Measurements from ENCODE around the gene SEMA4A.
"Not testable (repeated sequence)": the region's sequence is repeated elsewhere in the genome, so short reads cannot be mapped to it uniquely, and the experiment has no call there.

SEMA4A gene

DNA sequence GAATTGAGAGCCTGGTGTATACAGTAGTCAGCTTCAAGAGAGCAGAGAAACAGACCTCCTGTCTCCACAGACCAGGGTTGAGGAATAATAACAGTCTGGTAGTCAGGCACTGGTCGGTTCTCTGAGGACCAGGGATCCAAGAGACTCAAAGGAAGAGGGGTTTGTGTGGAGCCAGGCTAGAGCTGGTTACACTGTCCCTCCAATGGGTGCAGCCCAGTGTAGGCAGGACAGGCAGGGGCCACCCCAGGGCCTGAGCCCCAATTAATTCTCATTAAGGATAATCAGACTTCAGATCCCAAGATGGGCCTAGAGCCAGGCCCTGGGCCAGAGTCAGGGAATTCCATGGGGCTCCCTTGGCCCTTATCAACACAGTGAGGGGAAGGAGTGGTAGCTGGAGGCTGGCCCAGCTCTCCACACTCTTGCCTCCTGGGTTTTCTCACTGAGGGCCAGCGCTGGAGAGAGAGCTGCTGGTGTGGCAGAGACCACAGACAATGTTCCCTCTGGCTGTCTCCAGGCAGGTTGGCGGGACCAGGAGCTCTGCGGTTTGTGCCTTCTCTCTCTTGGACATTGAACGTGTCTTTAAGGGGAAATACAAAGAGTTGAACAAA is 9.1 kb downstream of the SEMA4A start:
- DNase-seq = no peak

DNA sequence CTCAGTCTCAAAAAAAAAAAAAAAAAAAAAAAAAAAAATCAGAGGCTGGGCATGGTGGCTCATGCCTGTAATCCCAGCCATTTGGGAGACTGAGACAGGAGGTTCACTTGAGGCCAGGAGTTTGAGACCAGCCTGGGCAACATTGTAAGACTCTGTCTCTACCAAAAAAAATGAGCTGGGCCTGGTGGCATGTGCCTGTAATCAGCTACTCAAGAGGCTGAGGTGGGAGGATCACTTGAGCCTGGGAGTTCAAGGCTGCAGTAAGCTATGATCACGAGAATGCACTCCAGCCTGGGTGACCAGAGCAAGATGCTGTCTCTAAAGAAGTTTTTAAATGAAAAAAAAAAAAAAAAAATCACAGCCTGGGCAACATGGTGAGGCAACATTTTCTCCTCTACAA is 10.3 kb downstream of the SEMA4A start:
- no peak for DNase-seq

DNA sequence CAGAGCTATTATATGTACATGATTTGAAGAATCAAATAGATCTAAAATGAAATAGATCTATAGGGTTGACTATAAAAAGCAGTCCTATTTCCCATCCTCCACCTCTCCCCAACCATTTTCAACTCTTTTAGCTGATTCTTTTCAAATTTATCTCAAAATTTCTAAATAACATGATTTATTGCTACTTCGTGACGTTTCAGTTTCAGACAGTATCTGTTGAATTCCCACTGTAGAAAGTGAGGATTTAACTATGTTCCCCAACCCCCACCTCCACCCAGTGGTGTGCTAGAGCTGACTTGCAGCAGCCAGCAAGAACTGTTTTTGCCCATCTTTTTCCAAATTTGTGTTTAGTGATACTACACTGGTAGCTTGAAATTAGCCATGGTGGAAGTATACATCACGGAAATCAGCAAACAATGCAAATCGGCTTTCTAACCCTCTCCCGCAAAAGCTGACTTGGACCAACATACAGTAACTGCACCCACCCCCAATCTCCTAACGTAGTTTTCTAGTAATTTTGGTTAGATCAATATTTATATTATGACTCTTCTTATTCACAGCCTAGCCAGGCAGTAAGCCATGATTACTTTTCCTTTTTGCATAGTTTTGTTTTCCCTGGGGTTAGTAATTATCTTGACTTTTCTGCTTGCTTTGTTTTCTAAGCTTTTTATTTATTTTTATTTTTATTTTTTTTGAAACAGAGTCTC is 10.9 kb downstream of the SEMA4A start:
- no peak for DNase-seq

DNA sequence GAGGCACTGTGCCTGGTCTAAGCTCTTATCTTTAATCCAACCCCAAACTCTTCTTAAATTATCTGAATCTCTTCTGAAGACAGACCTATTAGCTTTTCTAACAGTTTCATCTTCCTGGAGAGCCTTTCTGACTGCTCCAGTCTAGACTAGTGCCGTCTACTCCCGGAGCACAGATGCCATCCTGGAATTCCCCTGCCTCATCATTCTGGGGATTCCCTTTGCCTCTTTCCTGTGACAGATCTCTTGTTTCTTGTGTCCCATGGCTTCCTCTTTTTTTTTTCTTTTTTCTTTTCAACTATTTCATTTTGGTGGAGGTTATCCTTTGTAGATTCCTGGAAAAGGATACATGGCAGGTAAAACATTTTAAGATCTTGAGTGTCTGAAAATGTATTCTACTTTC is 11.7 kb downstream of the SEMA4A start:
- no peak for DNase-seq

DNA sequence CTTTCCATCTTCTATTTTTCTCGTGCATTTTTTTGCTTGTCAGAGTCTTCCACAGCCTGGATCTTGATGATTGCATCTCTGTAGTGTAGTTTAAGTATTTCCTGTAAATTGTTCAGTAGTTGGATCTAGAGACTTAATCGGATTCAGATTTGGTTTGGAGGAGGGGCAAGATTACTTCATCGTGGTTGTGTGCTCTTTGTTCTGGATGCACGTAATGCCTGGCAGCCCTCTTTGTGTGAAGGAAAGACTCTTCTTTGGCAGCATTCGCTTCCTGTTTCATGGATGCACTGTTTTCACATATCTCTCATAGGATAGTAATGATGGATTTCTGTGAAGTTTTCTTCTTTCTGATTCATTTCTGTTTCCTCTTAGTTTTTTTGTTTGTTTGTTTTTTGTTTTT is 14.2 kb downstream of the SEMA4A start:
- DNase-seq = no peak

DNA sequence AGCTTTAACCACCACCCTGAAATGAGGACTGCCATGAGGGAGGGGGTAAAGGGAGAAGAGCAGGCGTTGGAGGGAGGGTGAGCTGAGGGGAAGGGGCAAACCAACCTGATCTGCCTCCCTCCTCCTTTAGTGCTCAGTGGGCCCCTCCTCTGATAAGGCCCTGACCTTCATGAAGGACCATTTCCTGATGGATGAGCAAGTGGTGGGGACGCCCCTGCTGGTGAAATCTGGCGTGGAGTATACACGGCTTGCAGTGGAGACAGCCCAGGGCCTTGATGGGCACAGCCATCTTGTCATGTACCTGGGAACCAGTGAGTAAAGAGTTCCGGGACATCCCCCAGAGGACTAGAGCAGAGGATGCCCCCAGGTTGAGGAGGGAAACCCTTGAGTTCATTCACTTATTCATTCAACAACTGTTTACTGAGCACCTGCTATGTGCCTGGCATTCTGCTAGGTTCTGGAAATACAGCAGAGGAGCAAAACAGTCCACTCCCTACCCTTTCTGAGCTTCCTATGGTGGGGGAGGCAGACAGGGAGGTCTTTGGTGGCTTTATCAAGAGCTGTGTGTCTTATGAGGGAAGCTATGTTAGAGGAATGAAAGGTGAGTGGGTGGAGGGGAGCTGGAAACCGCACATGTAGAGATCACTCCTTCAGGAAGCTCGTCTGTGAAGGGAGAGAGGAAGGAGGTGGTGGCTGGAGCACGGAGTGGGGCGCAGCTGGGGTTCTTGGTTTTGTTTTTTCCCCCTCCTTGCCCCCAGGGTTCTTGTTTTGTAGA is 19.5 kb downstream of the SEMA4A start:
- DNase-seq = no peak

DNA sequence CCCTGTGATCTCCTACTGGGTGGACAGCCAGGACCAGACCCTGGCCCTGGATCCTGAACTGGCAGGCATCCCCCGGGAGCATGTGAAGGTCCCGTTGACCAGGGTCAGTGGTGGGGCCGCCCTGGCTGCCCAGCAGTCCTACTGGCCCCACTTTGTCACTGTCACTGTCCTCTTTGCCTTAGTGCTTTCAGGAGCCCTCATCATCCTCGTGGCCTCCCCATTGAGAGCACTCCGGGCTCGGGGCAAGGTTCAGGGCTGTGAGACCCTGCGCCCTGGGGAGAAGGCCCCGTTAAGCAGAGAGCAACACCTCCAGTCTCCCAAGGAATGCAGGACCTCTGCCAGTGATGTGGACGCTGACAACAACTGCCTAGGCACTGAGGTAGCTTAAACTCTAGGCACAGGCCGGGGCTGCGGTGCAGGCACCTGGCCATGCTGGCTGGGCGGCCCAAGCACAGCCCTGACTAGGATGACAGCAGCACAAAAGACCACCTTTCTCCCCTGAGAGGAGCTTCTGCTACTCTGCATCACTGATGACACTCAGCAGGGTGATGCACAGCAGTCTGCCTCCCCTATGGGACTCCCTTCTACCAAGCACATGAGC is 23.3 kb downstream of the SEMA4A start:
- DNase-seq = no peak

DNA sequence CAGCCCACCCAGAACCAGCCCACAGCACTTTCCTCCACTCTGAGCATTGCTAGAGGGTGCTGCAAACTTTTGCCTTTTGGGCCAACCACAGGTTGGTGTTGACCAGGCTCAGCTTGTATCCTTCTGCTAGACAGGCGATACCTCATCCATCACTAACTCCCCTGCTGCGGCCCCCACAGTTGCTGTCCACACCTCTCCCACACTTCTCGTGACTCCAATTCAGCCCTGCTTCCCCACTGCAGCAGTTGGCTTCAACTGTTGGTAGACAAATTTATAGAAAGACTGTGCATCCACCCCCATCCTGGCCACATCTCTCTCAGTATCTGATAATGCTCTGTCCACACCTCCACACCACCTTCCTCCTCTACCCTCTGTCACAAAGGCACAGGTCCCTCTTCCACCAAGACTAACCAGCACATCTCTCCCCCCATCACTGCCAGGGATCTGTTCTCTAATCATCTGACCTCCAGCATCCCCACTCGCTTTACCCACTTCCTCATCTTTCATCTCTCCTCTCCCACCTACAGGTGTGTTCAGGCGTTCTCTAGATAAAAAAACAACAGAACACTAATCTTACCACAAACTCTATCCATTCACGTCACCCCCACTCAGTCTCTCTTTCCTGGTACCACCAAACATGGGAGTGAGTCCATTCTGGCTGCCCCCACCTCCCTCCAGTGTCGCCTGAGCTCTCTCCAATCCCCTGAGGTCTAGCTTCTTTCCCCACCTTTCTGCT is 24.7 kb downstream of the SEMA4A start:
- peak; percentile 29 for DNase-seq

DNA sequence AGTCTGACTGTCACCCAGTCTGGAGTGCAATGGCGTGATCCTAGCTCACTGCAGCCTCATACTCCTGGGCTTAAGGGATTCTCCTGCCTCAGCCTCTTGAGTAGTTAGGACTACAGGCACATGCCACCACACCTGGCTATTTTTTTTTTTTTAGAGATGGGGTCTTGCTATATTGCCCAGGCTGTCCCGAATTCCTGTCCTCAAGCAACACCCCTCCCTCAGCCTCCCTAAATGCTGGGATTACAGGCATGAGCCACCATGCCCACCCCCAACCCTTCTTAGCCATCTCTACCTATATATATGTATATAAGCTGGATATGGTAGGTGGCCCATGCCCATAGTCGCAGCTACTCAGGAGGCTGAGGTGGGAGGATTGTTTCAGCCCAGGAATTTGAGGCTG is 27.1 kb downstream of the SEMA4A start:
- no peak for DNase-seq

DNA sequence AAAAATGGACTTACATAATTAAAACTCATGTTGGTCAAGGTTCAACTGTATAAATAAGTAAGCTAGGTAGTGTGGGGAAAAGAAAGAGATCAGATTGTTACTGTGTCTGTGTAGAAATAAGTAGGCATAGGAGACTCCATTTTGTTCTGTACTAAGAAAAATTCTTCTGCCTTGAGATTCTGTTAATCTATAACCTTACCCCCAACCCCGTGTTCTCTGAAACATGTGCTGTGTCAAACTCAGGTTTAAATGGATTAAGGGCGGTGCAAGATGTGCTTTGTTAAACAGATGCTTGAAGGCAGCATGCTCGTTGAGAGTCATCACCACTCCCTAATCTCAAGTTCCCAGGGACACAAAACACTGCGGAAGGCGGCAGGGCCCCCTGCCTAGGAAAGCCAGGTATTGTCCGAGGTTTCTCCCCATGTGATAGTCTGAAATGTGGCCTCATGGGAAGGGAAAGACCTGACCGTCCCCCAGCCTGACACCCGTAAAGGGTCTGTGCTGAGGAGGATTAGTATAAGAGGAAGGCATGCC is 28.1 kb downstream of the SEMA4A start:
- DNase-seq = not testable (repeated sequence)

DNA sequence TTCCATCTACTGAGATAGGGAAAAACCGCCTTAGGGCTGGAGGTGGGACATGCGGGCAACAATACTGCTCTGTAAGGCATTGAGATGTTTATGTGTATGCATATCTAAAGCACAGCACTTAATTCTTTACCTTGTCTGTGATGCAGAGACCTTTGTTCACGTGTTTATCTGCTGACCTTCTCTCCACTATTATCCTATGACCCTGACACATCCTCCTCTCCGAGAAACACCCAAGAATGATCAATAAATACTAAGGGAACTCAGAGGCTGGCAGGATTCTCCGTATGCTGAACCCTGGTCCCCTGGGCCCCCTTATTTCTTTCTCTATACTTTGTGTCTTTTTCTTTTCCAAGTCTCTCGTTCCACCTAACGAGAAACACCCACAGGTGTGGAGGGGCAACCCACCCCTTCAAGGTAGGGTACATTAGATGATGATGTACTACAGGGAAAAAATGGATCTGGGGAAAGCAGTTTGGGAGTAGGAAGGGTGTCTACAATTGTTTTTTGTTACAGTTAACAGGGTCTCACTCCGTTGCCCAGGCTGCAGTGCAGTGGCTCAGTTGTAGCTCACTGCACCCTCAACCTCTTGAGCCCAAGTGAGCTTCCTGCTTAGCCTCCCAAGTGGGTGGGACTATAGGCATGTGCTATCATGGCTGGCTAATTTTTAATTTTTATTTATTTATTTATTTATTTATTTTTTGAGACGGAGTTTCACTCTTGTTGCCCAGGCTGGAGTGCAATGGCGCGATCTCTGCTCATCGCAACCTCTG is 28.8 kb downstream of the SEMA4A start:
- not testable (repeated sequence) for DNase-seq

DNA sequence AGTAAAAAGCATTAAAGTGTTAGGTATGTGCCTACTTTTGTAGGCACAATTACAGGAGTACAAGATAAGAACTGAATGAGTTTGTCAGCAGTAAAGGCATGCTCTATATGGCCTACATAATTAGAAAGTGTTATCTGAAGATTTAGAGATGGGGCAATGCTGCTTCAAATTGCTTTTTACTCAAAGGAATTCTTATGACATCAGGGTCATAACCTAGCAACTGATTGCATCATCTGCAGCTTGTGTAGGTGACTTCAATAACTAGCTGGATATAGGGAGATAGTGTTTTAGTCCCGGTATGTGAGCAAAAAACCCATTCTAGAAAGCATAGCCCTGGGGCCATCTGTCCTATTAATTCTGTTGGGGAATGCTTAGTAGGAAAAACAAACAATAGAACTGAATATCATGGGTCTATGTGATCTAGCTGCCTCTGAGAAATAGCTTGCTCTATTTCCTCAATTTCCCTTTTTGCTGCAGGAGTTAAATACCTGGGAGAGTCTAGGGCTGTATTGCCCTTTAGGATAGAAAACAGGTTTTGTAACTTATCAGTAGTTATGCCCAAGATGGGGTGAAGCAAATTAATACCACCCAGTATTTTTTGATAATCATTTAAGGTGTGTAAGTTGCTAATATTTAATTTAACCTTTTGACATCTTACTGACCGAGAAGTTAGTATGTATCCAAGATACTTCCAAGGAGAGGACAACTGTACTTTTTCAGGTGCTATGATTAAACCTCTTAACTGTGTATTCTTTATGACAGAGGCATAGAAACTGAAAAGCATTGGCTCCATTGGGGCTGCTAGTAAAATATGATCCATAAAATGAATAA is 33.2 kb downstream of the SEMA4A start:
- DNase-seq = not testable (repeated sequence)

DNA sequence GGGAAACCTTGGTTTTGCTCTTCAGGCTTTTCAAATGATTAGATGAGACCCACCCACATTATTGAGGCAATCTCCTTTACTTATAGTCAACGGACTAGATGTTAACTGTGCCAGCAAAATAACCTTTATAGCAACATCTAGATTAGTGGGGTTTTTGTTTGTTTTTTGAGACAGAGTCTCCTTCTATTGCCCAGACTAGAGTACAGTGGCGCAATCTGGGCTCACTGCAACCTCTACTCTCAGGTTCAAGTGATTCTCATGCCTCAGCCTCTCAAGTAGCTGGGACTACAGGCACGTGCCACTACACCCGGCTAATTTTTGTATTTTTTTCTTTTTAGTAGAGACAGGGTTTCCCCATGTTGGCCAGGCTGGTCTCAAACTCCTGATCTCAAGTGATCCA is 36.9 kb downstream of the SEMA4A start:
- not testable (repeated sequence) for DNase-seq

DNA sequence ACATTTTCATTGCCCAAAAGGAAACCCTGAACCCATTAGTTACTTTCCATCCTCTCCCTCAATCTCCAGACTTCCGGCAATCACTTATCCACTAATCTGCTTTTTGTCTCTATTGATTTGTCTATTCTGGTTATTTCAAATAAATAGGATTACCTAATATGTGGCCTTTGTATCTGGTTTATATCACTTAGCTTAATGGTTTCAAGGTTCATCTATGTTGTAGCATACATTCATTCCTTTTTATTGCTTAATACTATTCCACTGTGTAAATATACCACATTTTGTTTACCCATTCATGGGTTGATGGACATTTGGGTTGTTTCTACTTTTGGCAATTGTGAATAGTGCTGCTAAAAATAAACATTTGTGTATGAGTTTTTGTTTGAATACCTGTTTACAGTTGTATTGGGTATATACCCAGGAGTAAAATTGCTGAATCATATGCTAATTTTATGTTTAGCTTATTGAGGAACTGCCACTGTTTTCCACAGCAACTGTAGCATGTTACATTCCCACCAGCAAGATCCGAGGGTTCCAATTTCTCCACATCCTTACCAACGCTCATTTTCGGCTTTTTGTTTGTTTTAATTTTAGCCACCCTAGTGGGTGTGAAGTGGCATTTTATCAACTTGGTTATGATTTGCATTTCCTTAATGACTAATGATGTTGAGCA is 38.0 kb downstream of the SEMA4A start:
- DNase-seq = no peak

DNA sequence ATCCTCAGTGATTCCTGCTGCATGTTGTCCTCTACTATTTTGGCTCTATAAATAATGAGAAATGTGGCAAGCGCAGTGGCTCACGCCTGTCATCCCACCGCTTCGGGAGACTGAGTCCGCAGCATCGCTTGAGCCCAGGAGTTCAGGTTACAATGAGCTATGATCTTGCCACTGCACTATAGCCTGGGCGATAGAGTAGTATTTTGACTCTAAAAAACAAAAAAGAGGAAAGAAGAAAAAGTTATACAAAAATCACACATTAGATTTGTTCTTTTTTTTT is 39.8 kb downstream of the SEMA4A start:
- DNase-seq = no peak

DNA sequence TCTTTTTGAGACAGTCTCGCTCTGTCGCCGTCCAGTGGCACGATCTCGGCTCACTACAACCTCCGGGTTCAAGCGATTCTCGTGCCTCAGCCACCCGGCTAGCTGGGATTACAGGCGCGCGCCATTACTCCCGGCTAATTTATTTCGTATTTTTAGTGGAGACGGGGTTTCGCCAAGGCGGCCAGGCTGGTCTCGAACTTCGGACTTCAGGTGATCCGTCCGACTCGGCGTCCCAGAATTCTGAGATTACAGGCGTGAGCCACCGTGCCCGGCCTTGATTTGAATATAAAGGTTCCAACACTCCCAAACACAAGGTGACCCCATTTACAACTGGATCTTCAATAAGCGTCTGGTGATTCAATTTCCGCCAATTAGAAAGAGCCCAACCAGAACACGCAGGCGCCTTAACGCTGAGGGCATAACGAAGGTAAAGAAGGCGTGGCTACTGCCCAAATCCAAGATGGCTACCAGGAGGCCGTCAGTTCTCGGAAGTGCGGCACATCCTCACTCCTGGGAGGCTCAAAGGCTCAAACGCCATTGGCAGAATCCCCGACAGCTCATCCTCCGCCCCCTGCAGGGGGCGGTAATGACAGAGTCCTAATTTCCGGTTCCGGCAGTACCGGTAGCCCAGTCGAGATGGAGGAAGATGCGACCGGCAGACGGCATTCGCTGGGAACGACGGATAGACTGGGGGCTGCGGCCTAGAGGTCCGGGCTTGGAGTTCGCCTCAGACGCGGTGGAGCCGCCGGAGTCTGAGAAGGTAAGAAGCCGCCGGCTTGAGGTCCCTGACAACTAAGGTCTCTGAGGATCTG is 40.3 kb downstream of the SEMA4A start, which contains the start of gene SLC25A44:
SLC25A44 (plus strand) TSS at position 617 of the 812 bp plus-strand sequence. CDS start 5,744 bp downstream, outside the sequence.
- DNase-seq = peak; percentile 97

DNA sequence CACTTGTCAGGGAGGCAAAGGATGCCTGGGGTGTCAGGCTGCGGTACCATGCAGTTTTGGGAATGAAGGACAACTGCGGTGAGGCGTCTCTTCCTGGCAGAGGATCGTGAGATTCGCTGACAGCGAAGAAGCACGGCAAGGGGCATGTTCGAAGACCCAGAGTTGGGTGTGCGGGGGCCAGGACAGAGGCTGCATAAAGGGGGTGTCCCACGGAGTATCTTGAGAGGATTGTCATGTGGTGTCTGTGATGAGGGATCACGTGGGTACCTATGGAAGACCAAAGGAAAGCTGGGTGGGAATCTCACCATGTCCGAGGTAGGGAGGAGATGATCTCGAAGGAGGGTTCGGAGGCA is 40.9 kb downstream of the SEMA4A start:
- DNase-seq = no peak

DNA sequence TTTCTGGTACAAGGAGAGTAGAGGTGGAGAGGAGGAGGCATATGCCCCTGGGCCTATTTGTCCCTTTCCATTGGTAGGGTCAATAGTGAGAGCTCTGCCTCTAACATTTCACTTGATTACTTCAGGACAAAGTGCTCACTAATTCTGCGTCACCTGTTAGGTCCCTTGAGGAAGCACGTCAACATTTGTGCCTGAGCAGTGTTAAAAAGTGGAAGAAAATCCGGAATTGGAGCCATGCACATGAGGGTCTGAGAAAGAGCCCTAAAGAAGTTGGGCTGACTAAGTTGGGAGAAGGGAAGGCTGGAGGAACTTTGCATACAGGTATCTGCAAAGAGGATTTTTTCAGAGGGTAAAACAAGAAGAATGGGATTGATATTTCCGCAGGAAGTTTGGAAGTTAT is 42.5 kb downstream of the SEMA4A start:
- no peak for DNase-seq

DNA sequence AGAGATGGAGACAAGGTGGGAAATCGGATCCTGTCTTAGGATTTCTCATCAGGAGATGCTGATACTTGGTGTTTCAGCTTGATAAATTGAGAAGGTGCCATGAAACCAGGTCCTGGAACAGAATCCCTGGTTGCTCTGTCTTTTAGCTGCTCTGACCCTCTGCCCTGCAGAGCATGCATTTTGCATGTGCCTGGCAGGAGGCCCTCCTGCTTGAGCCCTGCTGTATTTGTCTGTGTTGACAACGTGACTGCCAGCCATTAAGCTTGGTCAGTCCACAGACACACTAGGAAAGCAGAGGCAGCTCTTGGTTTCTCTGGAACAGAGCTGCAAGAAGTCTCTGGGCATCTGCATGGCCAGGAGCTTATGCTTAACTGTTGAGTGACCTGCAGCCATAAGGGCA is 43.1 kb downstream of the SEMA4A start:
- DNase-seq = no peak

All from CD4-positive, alpha-beta T cell treated with Interleukin-6 for 4 hours (primary cell).